Measurements from ENCODE around the gene CLDN1.

CLDN1 gene, protein sequence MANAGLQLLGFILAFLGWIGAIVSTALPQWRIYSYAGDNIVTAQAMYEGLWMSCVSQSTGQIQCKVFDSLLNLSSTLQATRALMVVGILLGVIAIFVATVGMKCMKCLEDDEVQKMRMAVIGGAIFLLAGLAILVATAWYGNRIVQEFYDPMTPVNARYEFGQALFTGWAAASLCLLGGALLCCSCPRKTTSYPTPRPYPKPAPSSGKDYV

GRCh38 chr3:190321789-190322603, at the start of gene CLDN1:
TSS of gene CLDN1 (minus strand) at chr3:190322446. CDS start at chr3:190322206, 240 bp downstream.
- Mint-ChIP-seq H3K4me1 (peaks cover 38% of the 10 kb centered on the region), H3K36me3 (ENCODE audit: low read depth) (no peaks in the 10 kb centered on the region), H3K27ac (no peak within 1 kb of the TSS), H3K9me3 (no peaks in the 10 kb centered on the region), H3K4me3 (peak within 1 kb of the TSS; percentile 66), H3K27me3 (peaks cover 44% of the 10 kb centered on the region)
- peak; percentile 84 for ATAC-seq
- DNase-seq = peak; percentile 81

GRCh38 chr3:190371152-190371551, 48.9 kb upstream of the CLDN1 start:
- no peaks in the 10 kb centered on the region for H3K36me3 Mint-ChIP-seq (ENCODE audit: low read depth)
- no peak for ATAC-seq
- H3K27me3 Mint-ChIP-seq = peaks cover 2% of the 10 kb centered on the region
- H3K9me3 Mint-ChIP-seq = no peaks in the 10 kb centered on the region
- DNase-seq = no peak
- H3K4me3 Mint-ChIP-seq = no peak overlapping the region
- no peak overlapping the region for H3K27ac Mint-ChIP-seq
- H3K4me1 Mint-ChIP-seq = no peaks in the 10 kb centered on the region

DNA sequence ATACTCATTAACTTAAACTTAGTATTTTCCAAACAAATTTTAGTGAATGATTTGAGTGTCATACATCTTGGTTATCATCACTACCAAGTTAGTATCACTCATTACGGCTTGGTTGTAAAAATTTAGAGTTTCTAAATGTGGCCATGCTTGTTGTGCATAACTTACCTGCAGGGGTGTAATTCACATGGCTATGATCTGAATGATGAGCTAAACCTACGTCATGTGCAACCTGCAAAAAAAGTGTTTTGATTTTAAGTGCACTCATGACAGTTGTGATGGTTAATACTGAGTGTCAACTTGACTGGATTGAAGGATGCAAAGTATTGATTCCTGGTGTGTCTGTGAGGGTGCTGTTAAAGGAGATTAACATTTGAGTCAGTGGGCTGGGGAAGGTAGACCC, 48.1 kb upstream of the CLDN1 start:
- Mint-ChIP-seq H3K27me3 (no peaks in the 10 kb centered on the region), H3K36me3 (ENCODE audit: low read depth) (no peaks in the 10 kb centered on the region), H3K27ac (no peak overlapping the region), H3K9me3 (no peaks in the 10 kb centered on the region), H3K4me1 (no peaks in the 10 kb centered on the region), H3K4me3 (no peak overlapping the region)
- no peak for ATAC-seq
- no peak for DNase-seq

DNA sequence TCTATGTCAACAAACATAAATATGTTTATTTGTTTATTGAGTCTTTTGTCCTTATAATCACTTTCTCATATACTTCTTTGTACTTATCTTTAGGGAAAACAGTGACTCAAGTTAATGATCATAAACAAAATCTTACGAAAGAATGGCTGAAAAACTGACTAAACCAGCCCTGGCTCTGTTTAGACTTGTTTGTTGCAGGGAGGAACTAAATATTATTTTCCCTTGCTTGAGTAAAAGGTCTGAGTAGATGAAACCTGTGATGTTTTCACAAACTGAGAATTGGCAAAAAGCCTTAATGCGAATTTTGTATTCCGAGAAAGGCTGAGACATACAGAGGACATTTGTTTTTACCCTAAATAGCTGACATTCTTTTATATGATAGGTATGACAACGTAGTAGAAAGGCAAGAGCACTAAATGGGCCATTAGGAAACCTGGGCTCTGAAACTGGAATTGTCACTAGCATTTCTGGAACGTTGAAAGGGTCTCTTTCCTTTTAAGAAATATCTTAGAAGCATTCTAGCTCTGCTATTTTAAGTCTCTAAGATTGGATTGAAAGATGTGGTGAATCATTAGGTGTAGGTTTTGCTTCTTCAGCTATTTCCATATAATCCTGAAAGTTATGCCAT, 47.5 kb upstream of the CLDN1 start:
- Mint-ChIP-seq H3K27me3 (no peaks in the 10 kb centered on the region), H3K9me3 (no peaks in the 10 kb centered on the region), H3K36me3 (ENCODE audit: low read depth) (no peaks in the 10 kb centered on the region), H3K27ac (no peak overlapping the region), H3K4me1 (no peaks in the 10 kb centered on the region), H3K4me3 (no peak overlapping the region)
- DNase-seq (no peak), ATAC-seq (no peak)

- ATAC-seq = no peak
- Mint-ChIP-seq H3K4me1 (no peaks in the 10 kb centered on the region), H3K4me3 (no peak overlapping the region), H3K27ac (no peak overlapping the region), H3K9me3 (no peaks in the 10 kb centered on the region), H3K36me3 (ENCODE audit: low read depth) (no peaks in the 10 kb centered on the region), H3K27me3 (no peaks in the 10 kb centered on the region)
- no peak for DNase-seq
These were observed 46.6 kb upstream of the CLDN1 start for GRCh38 chr3:190368881-190369280.

- Mint-ChIP-seq H3K27me3 (peaks cover 2% of the 10 kb centered on the region), H3K4me1 (no peaks in the 10 kb centered on the region), H3K4me3 (no peak overlapping the region), H3K9me3 (no peaks in the 10 kb centered on the region), H3K27ac (no peak overlapping the region), H3K36me3 (ENCODE audit: low read depth) (no peaks in the 10 kb centered on the region)
- ATAC-seq (no peak), DNase-seq (no peak)
These were observed 43.9 kb upstream of the CLDN1 start for GRCh38 chr3:190366133-190366532.

- no peak for DNase-seq
- Mint-ChIP-seq H3K36me3 (ENCODE audit: low read depth) (no peaks in the 10 kb centered on the region), H3K4me1 (no peaks in the 10 kb centered on the region), H3K27ac (no peak overlapping the region), H3K27me3 (peaks cover 2% of the 10 kb centered on the region), H3K9me3 (no peaks in the 10 kb centered on the region), H3K4me3 (no peak overlapping the region)
- no peak for ATAC-seq
These were observed 40.0 kb upstream of the CLDN1 start for GRCh38 chr3:190362258-190362657.

- no peaks in the 10 kb centered on the region for H3K4me1 Mint-ChIP-seq
- no peak overlapping the region for H3K27ac Mint-ChIP-seq
- H3K9me3 Mint-ChIP-seq = no peaks in the 10 kb centered on the region
These were observed 39.5 kb upstream of the CLDN1 start for GRCh38 chr3:190361791-190362190.

GRCh38 chr3:190360228-190360627, 38.0 kb upstream of the CLDN1 start:
- Mint-ChIP-seq H3K9me3 (no peaks in the 10 kb centered on the region), H3K27ac (no peak overlapping the region), H3K27me3 (peaks cover 2% of the 10 kb centered on the region), H3K36me3 (ENCODE audit: low read depth) (no peaks in the 10 kb centered on the region), H3K4me1 (no peaks in the 10 kb centered on the region), H3K4me3 (no peak overlapping the region)
- DNase-seq = no peak
- ATAC-seq = no peak

More at GRCh38 chr3:190361791-190362190, 39.5 kb upstream of the CLDN1 start:
- Mint-ChIP-seq H3K36me3 (ENCODE audit: low read depth) (no peaks in the 10 kb centered on the region), H3K4me3 (no peak overlapping the region), H3K27me3 (peaks cover 2% of the 10 kb centered on the region)
- no peak for ATAC-seq
- DNase-seq = no peak

DNA sequence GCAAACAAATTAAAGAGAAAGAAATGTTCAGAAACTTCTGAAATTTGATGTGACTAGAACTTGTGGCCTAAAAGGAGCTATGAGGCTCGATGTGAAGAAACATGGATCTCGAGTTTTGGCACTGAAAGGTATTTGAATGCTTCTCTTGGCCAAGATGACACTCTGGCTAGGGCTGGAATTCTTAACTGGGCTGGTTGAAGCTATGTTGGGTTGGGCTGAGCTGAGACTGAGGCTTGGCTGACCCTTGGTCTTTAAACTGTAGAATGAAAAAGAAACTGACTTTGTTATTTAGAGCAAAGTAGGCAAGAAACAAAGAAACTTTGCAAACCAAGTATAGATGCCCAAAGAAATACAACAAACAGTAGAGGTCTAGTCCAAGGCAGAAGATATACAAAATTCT, 37.6 kb upstream of the CLDN1 start:
- ATAC-seq (no peak), DNase-seq (no peak)
- Mint-ChIP-seq H3K36me3 (ENCODE audit: low read depth) (no peaks in the 10 kb centered on the region), H3K4me3 (no peak overlapping the region), H3K4me1 (no peaks in the 10 kb centered on the region), H3K27ac (no peak overlapping the region), H3K9me3 (no peaks in the 10 kb centered on the region), H3K27me3 (peaks cover 2% of the 10 kb centered on the region)

GRCh38 chr3:190357468-190357867, 35.2 kb upstream of the CLDN1 start:
- Mint-ChIP-seq H3K9me3 (no peaks in the 10 kb centered on the region), H3K4me1 (no peaks in the 10 kb centered on the region), H3K36me3 (ENCODE audit: low read depth) (no peaks in the 10 kb centered on the region), H3K4me3 (no peak overlapping the region), H3K27me3 (peaks cover 5% of the 10 kb centered on the region), H3K27ac (no peak overlapping the region)
- ATAC-seq (no peak), DNase-seq (no peak)

- peaks cover 5% of the 10 kb centered on the region for H3K27me3 Mint-ChIP-seq
- DNase-seq (no peak), ATAC-seq (no peak)
- no peak overlapping the region for H3K4me3 Mint-ChIP-seq
- no peaks in the 10 kb centered on the region for H3K9me3 Mint-ChIP-seq
- H3K4me1 Mint-ChIP-seq = no peaks in the 10 kb centered on the region
- no peaks in the 10 kb centered on the region for H3K36me3 Mint-ChIP-seq (ENCODE audit: low read depth)
- no peak overlapping the region for H3K27ac Mint-ChIP-seq
These were observed 34.0 kb upstream of the CLDN1 start for GRCh38 chr3:190356246-190356645.

DNA sequence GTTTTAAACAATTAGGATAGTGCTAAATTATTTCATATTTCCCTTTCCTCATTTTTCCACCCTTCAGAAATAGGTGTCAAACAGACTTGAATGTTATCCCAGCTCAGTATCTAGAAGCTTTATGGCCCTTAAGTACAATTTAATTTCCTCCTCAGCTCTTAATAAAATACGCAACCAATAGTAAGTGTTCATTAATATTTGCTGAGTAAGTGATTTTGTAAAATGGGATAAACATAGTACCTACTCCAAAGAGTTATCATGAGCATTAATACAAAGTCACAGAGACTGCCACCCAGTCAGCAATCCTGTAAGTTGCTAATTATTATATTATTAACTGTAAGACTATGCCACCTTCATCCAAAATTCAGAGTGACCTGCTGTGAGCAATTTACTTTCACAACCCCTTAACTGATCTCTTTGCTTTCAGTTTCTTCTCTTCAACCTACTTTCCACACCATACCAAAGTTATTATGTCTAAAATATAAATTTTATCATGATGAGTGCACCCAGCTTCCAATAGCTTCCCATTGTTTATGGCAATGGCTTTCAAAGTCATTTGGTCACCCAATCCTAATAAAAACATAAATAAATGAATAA, 30.7 kb upstream of the CLDN1 start:
- no peaks in the 10 kb centered on the region for H3K4me1 Mint-ChIP-seq
- ATAC-seq (no peak), DNase-seq (no peak)
- peaks cover 7% of the 10 kb centered on the region for H3K9me3 Mint-ChIP-seq
- no peaks in the 10 kb centered on the region for H3K36me3 Mint-ChIP-seq (ENCODE audit: low read depth)
- peaks cover 11% of the 10 kb centered on the region for H3K27me3 Mint-ChIP-seq
- H3K27ac Mint-ChIP-seq = no peak overlapping the region
- no peak overlapping the region for H3K4me3 Mint-ChIP-seq

DNA sequence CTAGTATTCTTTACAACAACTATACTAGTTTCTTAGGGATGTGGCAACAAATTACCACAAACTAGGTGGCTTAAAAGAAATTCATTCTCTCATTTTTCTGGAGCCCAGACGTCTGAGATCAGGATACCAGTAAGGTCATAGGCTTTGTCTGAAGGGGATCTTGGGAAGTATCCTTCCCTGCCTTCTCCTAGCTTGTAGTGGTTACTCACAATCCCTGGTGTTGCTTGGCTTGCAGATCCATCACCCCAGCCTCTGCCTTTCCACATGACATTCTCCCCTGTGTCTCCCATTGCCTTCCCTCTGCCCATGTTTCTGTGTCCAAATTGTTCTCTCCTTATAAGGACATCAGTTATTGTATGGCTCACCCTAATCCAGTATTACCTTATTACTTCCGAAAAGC, 24.3 kb upstream of the CLDN1 start:
- ATAC-seq (no peak), DNase-seq (no peak)
- no peaks in the 10 kb centered on the region for H3K4me1 Mint-ChIP-seq

DNA sequence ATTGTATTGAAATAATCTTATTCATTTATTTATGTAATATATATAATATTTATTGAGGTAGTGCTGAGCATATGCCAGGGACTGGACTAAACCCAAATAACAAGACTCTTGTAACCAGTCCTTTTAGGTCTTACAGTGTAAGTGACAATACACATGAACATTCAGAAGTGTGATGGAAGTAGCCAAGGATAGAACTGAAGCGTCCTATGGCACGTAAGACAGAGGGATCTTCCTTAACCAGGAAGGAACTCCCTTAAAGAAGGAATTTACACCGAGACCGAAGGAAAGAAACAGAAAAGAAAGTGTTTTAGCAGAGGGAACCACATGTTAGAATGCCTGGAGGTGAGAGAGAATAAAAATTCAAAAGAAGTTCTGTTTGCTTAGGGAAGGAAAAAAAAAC, 23.6 kb upstream of the CLDN1 start:
- H3K27ac Mint-ChIP-seq = no peak overlapping the region
- no peak overlapping the region for H3K4me3 Mint-ChIP-seq
- DNase-seq = no peak
- H3K27me3 Mint-ChIP-seq = peaks cover 16% of the 10 kb centered on the region
- no peaks in the 10 kb centered on the region for H3K4me1 Mint-ChIP-seq
- no peaks in the 10 kb centered on the region for H3K36me3 Mint-ChIP-seq (ENCODE audit: low read depth)
- ATAC-seq = no peak
- peaks cover 7% of the 10 kb centered on the region for H3K9me3 Mint-ChIP-seq

More for the DNA sequence above, 24.3 kb upstream of the CLDN1 start:
- Mint-ChIP-seq H3K27ac (no peak overlapping the region), H3K9me3 (peaks cover 7% of the 10 kb centered on the region), H3K36me3 (ENCODE audit: low read depth) (no peaks in the 10 kb centered on the region), H3K27me3 (peaks cover 16% of the 10 kb centered on the region), H3K4me3 (no peak overlapping the region)

Measured in activated naive CD8-positive, alpha-beta T cell treated with anti-CD3 and anti-CD28 coated beads, Interleukin-2, amount 50 U/mL, for 24 hours (primary cell).